Rectal smooth muscle tissue (tissue), 1 donor: Measurements from ENCODE around the gene PITHD1.
A peak's percentile ranks its signal among the peaks of the same experiment; 100 is the strongest.
"Not testable (repeated sequence)": the region's sequence is repeated elsewhere in the genome, so short reads cannot be mapped to it uniquely, and the experiment has no call there.

Experiments
- H3K27ac ChIP-seq: one replicate; pipeline ENCODE4 v1.7.0; 2013; ENCODE audit warnings: low read depth, low read length, inconsistent platforms
- H3K27me3 ChIP-seq: one replicate; pipeline ENCODE4 v1.7.0; 2013; ENCODE audit warnings: low read length; ENCODE audit not compliant: control insufficient read depth, insufficient read depth
- H3K36me3 ChIP-seq: one replicate; pipeline ENCODE4 v1.7.0; 2013; ENCODE audit warnings: low read length; ENCODE audit not compliant: control insufficient read depth, insufficient read depth
- H3K4me1 ChIP-seq: one replicate; pipeline ENCODE4 v1.7.0; 2013; ENCODE audit warnings: low read length; ENCODE audit not compliant: control insufficient read depth, insufficient read depth
- H3K4me3 ChIP-seq: one replicate; pipeline ENCODE4 v1.7.0; 2013; ENCODE audit warnings: low read length
- H3K9ac ChIP-seq: one replicate; pipeline ENCODE4 v1.7.0; 2013; ENCODE audit warnings: low read length

The PITHD1 gene

GRCh38 chr1:23825076-23825761, 47.0 kb downstream of the PITHD1 start, which contains the start of gene HMGCL:
Gene HMGCL, minus strand, starts transcription at chr1:23825429. Its CDS starts 14 bp downstream, at chr1:23825415.
- Histone ChIP-seq H3K4me1 (peaks cover 10% of the 10 kb centered on the region), H3K9ac (peak within 1 kb of the TSS; percentile 100), H3K27ac (peak within 1 kb of the TSS; percentile 96), H3K4me3 (peak within 1 kb of the TSS; percentile 100), H3K36me3 (peaks cover under 1% of the 10 kb centered on the region), H3K27me3 (no peaks in the 10 kb centered on the region)

- peaks cover 10% of the 10 kb centered on the region for H3K4me1 ChIP-seq
- peak overlapping the region; percentile 100 for H3K4me3 ChIP-seq
- no peaks in the 10 kb centered on the region for H3K36me3 ChIP-seq
- no peaks in the 10 kb centered on the region for H3K27me3 ChIP-seq
- H3K9ac ChIP-seq = no peak overlapping the region
- H3K27ac ChIP-seq = peak overlapping the region; percentile 96
These were observed 47.7 kb downstream of the PITHD1 start for GRCh38 chr1:23825762-23826522.

GRCh38 chr1:23826590-23826989, 48.4 kb downstream of the PITHD1 start:
- not testable (repeated sequence) for H3K27ac ChIP-seq, H3K9ac ChIP-seq, H3K4me3 ChIP-seq, H3K27me3 ChIP-seq, H3K36me3 ChIP-seq, H3K4me1 ChIP-seq

- Histone ChIP-seq H3K27ac (no peak overlapping the region), H3K4me3 (no peak overlapping the region), H3K27me3 (no peaks in the 10 kb centered on the region), H3K36me3 (no peaks in the 10 kb centered on the region), H3K9ac (no peak overlapping the region), H3K4me1 (peaks cover 10% of the 10 kb centered on the region)
These were observed 49.5 kb downstream of the PITHD1 start for GRCh38 chr1:23827717-23828116.

- not testable (repeated sequence) for H3K36me3 ChIP-seq, H3K9ac ChIP-seq, H3K4me3 ChIP-seq, H3K4me1 ChIP-seq, H3K27me3 ChIP-seq, H3K27ac ChIP-seq
These were observed 55.9 kb downstream of the PITHD1 start for GRCh38 chr1:23834156-23834555.

GRCh38 chr1:23836037-23836436, 57.8 kb downstream of the PITHD1 start:
- no peak overlapping the region for H3K27ac ChIP-seq
- no peak overlapping the region for H3K4me3 ChIP-seq
- H3K4me1 ChIP-seq = no peaks in the 10 kb centered on the region
- H3K36me3 ChIP-seq = no peaks in the 10 kb centered on the region
- no peak overlapping the region for H3K9ac ChIP-seq
- H3K27me3 ChIP-seq = no peaks in the 10 kb centered on the region
